HEK293 (cell line): ENCODE data around the gene MALAT1.

Experiments
- BCL6B ChIP-seq: fragments of 450-650 bp; formaldehyde crosslinking; IDR thresholded peaks from 2 replicates; pipeline ENCODE4 v1.5.1; 2017; ENCODE audit warnings: missing biosample characterization, missing genetic modification characterization
- CTCF ChIP-seq: fragments of 450-650 bp; formaldehyde crosslinking; IDR thresholded peaks from 2 replicates; pipeline ENCODE4 v1.5.1; 2016; ENCODE audit warnings: missing biosample characterization, missing genetic modification characterization
- ELK4 ChIP-seq: IDR thresholded peaks from 2 replicates; pipeline ENCODE4 v1.6.1; 2011; ENCODE audit warnings: mild to moderate bottlenecking, low read depth, low read length, borderline replicate concordance
- GLIS1 ChIP-seq: fragments of 450-650 bp; formaldehyde crosslinking; IDR thresholded peaks from 2 replicates; pipeline ENCODE4 v1.5.1; 2016; ENCODE audit warnings: missing biosample characterization, missing genetic modification characterization
- GLIS2 ChIP-seq: fragments of 450-650 bp; formaldehyde crosslinking; IDR thresholded peaks from 2 replicates; pipeline ENCODE4 v1.5.1; 2016; ENCODE audit warnings: missing biosample characterization, missing genetic modification characterization
- KLF1 ChIP-seq: fragments of 450-650 bp; formaldehyde crosslinking; IDR thresholded peaks from 2 replicates; pipeline ENCODE4 v1.5.1; 2016; ENCODE audit warnings: missing biosample characterization, missing genetic modification characterization
- PRDM10 ChIP-seq: fragments of 450-650 bp; formaldehyde crosslinking; IDR thresholded peaks from 2 replicates; pipeline ENCODE4 v1.5.1; 2016; ENCODE audit warnings: missing biosample characterization, missing genetic modification characterization
- ZBTB11 ChIP-seq: fragments of 450-650 bp; formaldehyde crosslinking; conservative IDR thresholded peaks from 2 replicates; pipeline ENCODE4 v1.5.1; 2016; ENCODE audit warnings: low read depth, missing biosample characterization, missing genetic modification characterization
- ZBTB49 ChIP-seq: fragments of 450-650 bp; formaldehyde crosslinking; IDR thresholded peaks from 2 replicates; pipeline ENCODE4 v1.5.1; 2016; ENCODE audit warnings: missing biosample characterization, missing genetic modification characterization, low read depth
- ZEB2 ChIP-seq: fragments of 450-650 bp; formaldehyde crosslinking; IDR thresholded peaks from 2 replicates; pipeline ENCODE4 v1.5.1; 2016; ENCODE audit warnings: missing biosample characterization, missing genetic modification characterization
- ZNF248 ChIP-seq: fragments of 450-650 bp; formaldehyde crosslinking; IDR thresholded peaks from 2 replicates; pipeline ENCODE4 v1.5.1; 2017; ENCODE audit warnings: missing biosample characterization, missing genetic modification characterization
- ZNF302 ChIP-seq: fragments of 450-650 bp; formaldehyde crosslinking; IDR thresholded peaks from 2 replicates; pipeline ENCODE4 v1.5.1; 2016; ENCODE audit warnings: missing biosample characterization, missing genetic modification characterization, low read depth
- ZNF324 ChIP-seq: fragments of 450-650 bp; formaldehyde crosslinking; IDR thresholded peaks from 2 replicates; pipeline ENCODE4 v1.5.1; 2016; ENCODE audit warnings: missing biosample characterization, missing genetic modification characterization
- ZNF350 ChIP-seq: fragments of 450-650 bp; formaldehyde crosslinking; IDR thresholded peaks from 2 replicates; pipeline ENCODE4 v1.5.0; 2017; ENCODE audit warnings: missing biosample characterization, mild to moderate bottlenecking, missing genetic modification characterization
- ZNF529 ChIP-seq: fragments of 450-650 bp; formaldehyde crosslinking; IDR thresholded peaks from 2 replicates; pipeline ENCODE4 v1.5.1; 2017; ENCODE audit warnings: missing genetic modification characterization, missing biosample characterization; ENCODE audit not compliant: insufficient replicate concordance
- ZNF571 ChIP-seq: fragments of 450-650 bp; formaldehyde crosslinking; IDR thresholded peaks from 2 replicates; pipeline ENCODE4 v1.5.0; 2017; ENCODE audit warnings: missing biosample characterization, missing genetic modification characterization
- ZNF621 ChIP-seq: fragments of 450-650 bp; formaldehyde crosslinking; IDR thresholded peaks from 2 replicates; pipeline ENCODE4 v1.5.1; 2017; ENCODE audit warnings: missing biosample characterization, missing genetic modification characterization
- ZNF658 ChIP-seq: fragments of 450-650 bp; formaldehyde crosslinking; IDR thresholded peaks from 2 replicates; pipeline ENCODE4; 2016; ENCODE audit warnings: missing biosample characterization, missing genetic modification characterization
- ZNF660 ChIP-seq: fragments of 450-650 bp; IDR thresholded peaks from 2 replicates; pipeline ENCODE4 v1.5.1; 2018; ENCODE audit warnings: missing biosample characterization, mild to moderate bottlenecking, missing genetic modification characterization
- ZNF76 ChIP-seq: fragments of 450-650 bp; formaldehyde crosslinking; IDR thresholded peaks from 2 replicates; pipeline ENCODE4; 2016; ENCODE audit warnings: low read depth, missing biosample characterization, missing genetic modification characterization, borderline replicate concordance
- ZSCAN5A ChIP-seq: fragments of 450-650 bp; formaldehyde crosslinking; IDR thresholded peaks from 2 replicates; pipeline ENCODE4 v1.5.1; 2016; ENCODE audit warnings: missing biosample characterization, missing genetic modification characterization

Gene MALAT1

GRCh38 chr11:65491614-65492386 is 7.0 kb upstream of the MALAT1 start (continued):
- TF ChIP-seq ZEB2 (tag by site-specific recombination) (0 out of 2 replicates have a peak, but pooled peaks have one; percentile 44), ZNF248 (no peak), CTCF (tag by site-specific recombination) (no peak), ZNF621 (tag by site-specific recombination) (no peak), ZNF660 (tag by site-specific recombination) (peak; percentile 77; the same call in 1 of the 2 replicates), ZNF529 (tag by site-specific recombination) (no peak), ZSCAN5A (tag by site-specific recombination) (no peak), GLIS2 (tag by site-specific recombination) (peak; percentile 76), ZNF658 (tag by site-specific recombination) (no peak), ZNF350 (tag by site-specific recombination) (no peak), BCL6B (tag by site-specific recombination) (no peak), ZBTB11 (tag by site-specific recombination) (no peak; the same call in 1 of the 2 replicates), ZNF76 (tag by site-specific recombination) (0 out of 2 replicates have a peak, but pooled peaks have one; percentile 13), ZNF302 (tag by site-specific recombination) (no peak), ZBTB49 (tag by site-specific recombination) (no peak), PRDM10 (peak; percentile 99), GLIS1 (peak; percentile 89), KLF1 (peak; percentile 34; the same call in 1 of the 2 replicates), ZNF571 (tag by site-specific recombination) (no peak), ZNF324 (tag by site-specific recombination) (0 out of 2 replicates have a peak, but pooled peaks have one; percentile 50), ELK4 (no peak)
